OCI-LY1 (cell line): ENCODE measurements around the gene AQP1.

Source experiments
- H2AFZ ChIP-seq: fragments of 200-600 bp; sonication (generic), shearing (Covaris generic); 2 replicates; pipeline ENCODE4 v1.6.0; 2014; ENCODE audit warnings: antibody characterized with exemption, mild to moderate bottlenecking, low read length
- H3F3A ChIP-seq: fragments of 200-600 bp; sonication (generic), shearing (Covaris generic); 2 replicates; pipeline ENCODE4 v1.6.0; 2014; ENCODE audit warnings: mild to moderate bottlenecking, antibody characterized with exemption, low read length, moderate library complexity; ENCODE audit not compliant: insufficient read depth
- H3K27ac ChIP-seq: fragments of 200-600 bp; sonication (generic); 2 replicates; pipeline ENCODE4 v1.5.1; 2014; ENCODE audit warnings: low read length, mixed run types, mild to moderate bottlenecking, low read depth; ENCODE audit not compliant: poor library complexity, severe bottlenecking
- H3K27me3 ChIP-seq: fragments of 200-600 bp; sonication (generic); 2 replicates; pipeline ENCODE4 v1.6.0; 2014; ENCODE audit warnings: antibody characterized with exemption, mild to moderate bottlenecking, low read length, moderate library complexity; ENCODE audit not compliant: insufficient read depth
- H3K36me3 ChIP-seq: fragments of 200-600 bp; sonication (generic); 2 replicates; pipeline ENCODE4 v1.6.1; 2014; ENCODE audit warnings: mild to moderate bottlenecking, antibody characterized with exemption, low read length, moderate library complexity, mixed read lengths; ENCODE audit not compliant: insufficient read depth
- H3K4me1 ChIP-seq: fragments of 200-600 bp; sonication (generic); 2 replicates; pipeline ENCODE4 v1.5.1; 2014; ENCODE audit warnings: mild to moderate bottlenecking, low read length, moderate library complexity; ENCODE audit not compliant: insufficient read depth, severe bottlenecking
- H3K4me2 ChIP-seq: fragments of 200-600 bp; sonication (generic), shearing (Covaris generic); 2 replicates; pipeline ENCODE4 v1.6.1; 2014; ENCODE audit warnings: low read length
- H3K4me3 ChIP-seq: fragments of 200-600 bp; sonication (generic); 2 replicates; pipeline ENCODE4 v1.5.1; 2014; ENCODE audit warnings: low read length, low read depth, mild to moderate bottlenecking, mixed read lengths; ENCODE audit not compliant: poor library complexity, severe bottlenecking
- H3K79me2 ChIP-seq: fragments of 200-600 bp; shearing (Covaris generic); 2 replicates; pipeline ENCODE4 v1.6.1; 2016; ENCODE audit warnings: mixed run types, low read length, mixed read lengths; ENCODE audit not compliant: insufficient read depth
- H3K9ac ChIP-seq: fragments of 200-600 bp; sonication (generic), shearing (Covaris generic); 2 replicates; pipeline ENCODE4 v1.6.1; 2014; ENCODE audit warnings: mild to moderate bottlenecking, low read length, mixed read lengths
- H3K9me2 ChIP-seq: fragments of 200-600 bp; sonication (generic), shearing (Covaris generic); 2 replicates; pipeline ENCODE4 v1.6.1; 2014; ENCODE audit warnings: low read depth, mild to moderate bottlenecking, low read length, mixed read lengths
- H3K9me3 ChIP-seq: fragments of 200-600 bp; shearing (Covaris generic); 2 replicates; pipeline ENCODE4 v1.6.1; 2014; ENCODE audit warnings: low read length, mixed read lengths
- H4K20me1 ChIP-seq: fragments of 200-600 bp; sonication (generic), shearing (Covaris generic); 2 replicates; pipeline ENCODE4 v1.6.0; 2016; ENCODE audit warnings: mild to moderate bottlenecking, low read length; ENCODE audit not compliant: insufficient read depth
- EZH2 ChIP-seq: fragments of 200-600 bp; sonication (generic), shearing (Covaris generic); IDR thresholded peaks from 2 replicates; pipeline ENCODE4 v1.8.0; 2017; ENCODE audit warnings: borderline replicate concordance, mixed run types, mild to moderate bottlenecking, antibody characterized with exemption, low read length, moderate library complexity, mixed read lengths
- TF ChIP-seq, protein P1 (sequence below): fragments of 200-600 bp; sonication (generic), shearing (Covaris generic); IDR thresholded peaks from 2 replicates; pipeline ENCODE4 v1.5.1; 2017; ENCODE audit warnings: mild to moderate bottlenecking, antibody characterized with exemption, low read length, moderate library complexity, mixed read lengths

The AQP1 gene

DNA sequence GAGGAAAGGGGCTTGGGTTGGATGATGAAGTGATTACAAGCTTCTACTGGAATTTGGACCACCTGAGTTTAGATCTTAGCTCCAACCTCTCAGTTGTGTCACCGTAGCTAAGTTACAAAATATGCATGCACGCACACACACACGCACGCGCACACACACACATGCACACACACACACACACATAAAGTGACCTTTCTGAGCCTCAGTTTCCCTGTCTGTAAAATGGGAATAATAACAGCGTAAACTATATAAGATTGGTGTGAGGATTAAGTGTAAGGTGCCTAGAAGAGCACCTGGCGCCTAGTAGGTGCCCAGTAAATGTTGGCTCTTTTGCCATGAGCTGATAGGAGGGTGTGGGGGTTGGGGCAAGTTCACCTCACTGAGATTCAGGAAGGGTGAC is 12.6 kb upstream of the AQP1 start:
- no peak for TF ChIP-seq EZH2
- TF ChIP-seq, protein P1, sequence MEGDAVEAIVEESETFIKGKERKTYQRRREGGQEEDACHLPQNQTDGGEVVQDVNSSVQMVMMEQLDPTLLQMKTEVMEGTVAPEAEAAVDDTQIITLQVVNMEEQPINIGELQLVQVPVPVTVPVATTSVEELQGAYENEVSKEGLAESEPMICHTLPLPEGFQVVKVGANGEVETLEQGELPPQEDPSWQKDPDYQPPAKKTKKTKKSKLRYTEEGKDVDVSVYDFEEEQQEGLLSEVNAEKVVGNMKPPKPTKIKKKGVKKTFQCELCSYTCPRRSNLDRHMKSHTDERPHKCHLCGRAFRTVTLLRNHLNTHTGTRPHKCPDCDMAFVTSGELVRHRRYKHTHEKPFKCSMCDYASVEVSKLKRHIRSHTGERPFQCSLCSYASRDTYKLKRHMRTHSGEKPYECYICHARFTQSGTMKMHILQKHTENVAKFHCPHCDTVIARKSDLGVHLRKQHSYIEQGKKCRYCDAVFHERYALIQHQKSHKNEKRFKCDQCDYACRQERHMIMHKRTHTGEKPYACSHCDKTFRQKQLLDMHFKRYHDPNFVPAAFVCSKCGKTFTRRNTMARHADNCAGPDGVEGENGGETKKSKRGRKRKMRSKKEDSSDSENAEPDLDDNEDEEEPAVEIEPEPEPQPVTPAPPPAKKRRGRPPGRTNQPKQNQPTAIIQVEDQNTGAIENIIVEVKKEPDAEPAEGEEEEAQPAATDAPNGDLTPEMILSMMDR, result no peak
- no peak overlapping the region for H3K4me2 ChIP-seq
- H3K4me1 ChIP-seq, result no peaks in the 10 kb centered on the region
- H3K79me2 ChIP-seq, result no peaks in the 10 kb centered on the region
- H3K27ac ChIP-seq, result no peak overlapping the region
- H3K9me3 ChIP-seq, result no peaks in the 10 kb centered on the region
- no peaks in the 10 kb centered on the region for H3K27me3 ChIP-seq
- H3F3A ChIP-seq, result no peaks in the 10 kb centered on the region
- H3K9ac ChIP-seq, result no peak overlapping the region
- no peak overlapping the region for H2AFZ ChIP-seq
- no peaks in the 10 kb centered on the region for H4K20me1 ChIP-seq
- H3K36me3 ChIP-seq, result no peaks in the 10 kb centered on the region
- no peak overlapping the region for H3K4me3 ChIP-seq
- no peaks in the 10 kb centered on the region for H3K9me2 ChIP-seq

DNA sequence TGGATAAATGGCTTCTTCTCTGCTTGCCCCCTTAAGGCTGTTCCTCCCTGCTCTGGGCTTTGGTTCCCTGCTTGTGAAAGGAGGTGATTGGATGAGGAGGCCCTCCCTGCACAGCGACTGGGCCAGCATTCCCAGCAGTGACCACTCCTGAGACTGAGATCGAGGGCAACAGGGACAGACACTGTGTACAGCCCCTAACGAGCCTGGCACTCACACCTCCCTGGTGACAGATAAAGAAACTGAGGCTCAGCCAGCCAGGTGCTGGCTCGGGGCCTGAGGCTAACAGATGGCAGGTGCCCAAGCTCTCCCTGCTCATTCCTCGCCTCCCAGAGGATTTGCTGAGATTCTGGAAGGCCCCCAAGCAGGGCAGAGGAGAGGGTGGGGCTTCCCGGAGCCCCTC is 12.0 kb upstream of the AQP1 start:
- Histone ChIP-seq H2AFZ (no peak overlapping the region), H3K9ac (no peak overlapping the region), H3K79me2 (no peaks in the 10 kb centered on the region), H3K36me3 (no peaks in the 10 kb centered on the region), H3K4me1 (no peaks in the 10 kb centered on the region), H3K9me3 (no peaks in the 10 kb centered on the region), H3K27ac (no peak overlapping the region), H3K9me2 (no peaks in the 10 kb centered on the region), H4K20me1 (no peaks in the 10 kb centered on the region), H3F3A (no peaks in the 10 kb centered on the region), H3K27me3 (no peaks in the 10 kb centered on the region), H3K4me2 (no peak overlapping the region), H3K4me3 (no peak overlapping the region)
- TF ChIP-seq, protein P1, result no peak
- TF ChIP-seq EZH2, result no peak

DNA sequence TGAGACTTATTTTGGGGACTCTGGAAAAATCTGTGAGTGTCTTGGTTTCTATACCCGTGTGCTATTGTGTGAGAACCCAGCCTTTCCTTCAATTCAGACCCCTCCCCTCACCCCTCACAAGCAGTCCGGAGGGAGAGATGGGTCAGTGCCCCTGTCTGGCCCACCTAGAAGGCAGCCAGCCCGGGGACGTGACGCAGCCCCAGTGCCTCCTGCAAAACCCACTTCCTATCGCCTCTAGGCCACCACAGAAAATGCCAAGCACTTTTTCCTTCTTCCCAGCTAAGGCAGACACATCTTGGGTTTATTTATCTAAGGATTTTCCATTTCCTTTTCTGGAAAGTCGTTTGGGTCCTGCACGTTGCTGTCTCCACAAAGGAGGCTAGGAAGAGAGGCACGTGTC is 11.6 kb upstream of the AQP1 start:
- no peak overlapping the region for H3K9ac ChIP-seq
- no peaks in the 10 kb centered on the region for H3K9me2 ChIP-seq
- H3K9me3 ChIP-seq, result no peaks in the 10 kb centered on the region
- H3K36me3 ChIP-seq, result no peaks in the 10 kb centered on the region
- no peaks in the 10 kb centered on the region for H3F3A ChIP-seq
- H3K27ac ChIP-seq, result no peak overlapping the region
- no peak overlapping the region for H3K4me3 ChIP-seq
- no peaks in the 10 kb centered on the region for H4K20me1 ChIP-seq
- H3K79me2 ChIP-seq, result no peaks in the 10 kb centered on the region
- H3K4me2 ChIP-seq, result no peak overlapping the region
- no peaks in the 10 kb centered on the region for H3K27me3 ChIP-seq
- H2AFZ ChIP-seq, result no peak overlapping the region
- no peaks in the 10 kb centered on the region for H3K4me1 ChIP-seq
- no peak for TF ChIP-seq EZH2
- TF ChIP-seq, protein P1, result no peak
